Liver (tissue), 9 donors: ENCODE results near the gene AK1. TPM values are rescaled to one million over a fixed set of nuclear protein-coding genes. Genes with fewer than 3 reads are reported as not detected.

Source experiments
- DNase-seq: peaks from one replicate; pipeline ENCODE4 v3.0.0-alpha.2; 2017; ENCODE audit warnings: low spot score
- H3K27ac ChIP-seq, 2 donors: one replicate each; pipeline ENCODE4 v1.7.0; 2013; ENCODE audit warnings: inconsistent platforms in 2 of 2, low read length in 2 of 2, control low read depth in 1 of 2, low read depth in 1 of 2, mild to moderate bottlenecking in 1 of 2
- H3K27me3 ChIP-seq, 4 donors: one replicate each; pipeline versions ENCODE4 v1.6.1 to v1.7.0; 2013; ENCODE audit warnings: low read length in 3 of 4, inconsistent platforms in 1 of 4, mild to moderate bottlenecking in 1 of 4, moderate library complexity in 1 of 4; ENCODE audit not compliant: control insufficient read depth in 4 of 4, insufficient read depth in 4 of 4
- H3K36me3 ChIP-seq, 4 donors: one replicate each; pipeline versions ENCODE4 v1.6.1 to v1.7.0; 2013; ENCODE audit warnings: low read length in 3 of 4, mild to moderate bottlenecking in 3 of 4, low read depth in 1 of 4, moderate library complexity in 1 of 4; ENCODE audit not compliant: control insufficient read depth in 4 of 4, insufficient read depth in 3 of 4
- H3K4me1 ChIP-seq, 4 donors: one replicate each; pipeline versions ENCODE4 v1.6.1 to v1.7.0; 2013; ENCODE audit warnings: low read length in 3 of 4, mild to moderate bottlenecking in 3 of 4, moderate library complexity in 1 of 4; ENCODE audit not compliant: control insufficient read depth in 4 of 4, insufficient read depth in 4 of 4
- H3K4me3 ChIP-seq, 3 donors: one replicate each; pipeline versions ENCODE4 v1.6.1 to v1.7.0; 2013; ENCODE audit warnings: low read length in 3 of 3, control low read depth in 1 of 3, low read depth in 1 of 3, mild to moderate bottlenecking in 1 of 3
- H3K9ac ChIP-seq, 2 donors: one replicate each; pipeline ENCODE4 v1.7.0; 2013; ENCODE audit warnings: low read length in 2 of 2, mild to moderate bottlenecking in 2 of 2, moderate library complexity in 2 of 2, control low read depth in 1 of 2, low read depth in 1 of 2
- H3K9me3 ChIP-seq, 4 donors: one replicate each; pipeline versions ENCODE4 v1.6.1 to v1.7.0; 2013; ENCODE audit warnings: low read length in 3 of 4; ENCODE audit not compliant: control insufficient read depth in 4 of 4
- HNF4A ChIP-seq, 2 donors: conservative IDR thresholded peaks; 2 replicates each; pipeline ENCODE4 v1.6.1; 2016; ENCODE audit warnings: antibody characterized with exemption in 2 of 2, mild to moderate bottlenecking in 2 of 2
- NR2F2 ChIP-seq: IDR thresholded peaks from 2 replicates; pipeline ENCODE4 v1.6.1; 2016; ENCODE audit warnings: antibody characterized with exemption
- RAD21 ChIP-seq, 2 donors: IDR thresholded peaks; 2 replicates each; pipeline ENCODE4 v1.6.1; 2016; ENCODE audit warnings: antibody characterized with exemption in 2 of 2, mild to moderate bottlenecking in 2 of 2
- RXRA ChIP-seq, 2 donors: IDR thresholded peaks; 2 replicates each; pipeline ENCODE4 v1.6.1; 2017 to 2018; ENCODE audit warnings: antibody characterized with exemption in 2 of 2, mild to moderate bottlenecking in 1 of 2
- YY1 ChIP-seq: IDR thresholded peaks from 2 replicates; pipeline ENCODE4 v1.6.1; 2016; ENCODE audit warnings: antibody characterized with exemption, mild to moderate bottlenecking
- WGBS: extraction: QIAGEN DNeasy Blood & Tissue Kit; methylation state at CpG from one replicate; pipeline ENCODE4 v1.1.7; 2013; 5-methylcytosine and 5-hydroxymethylcytosine counted together
- polyA plus RNA-seq, 2 donors: library from polyadenylated mRNA; stranded (reverse) in 1 of 2; unstranded in 1 of 2; fragments of 200-250 nt in 1 of 2; fragments of >200 nt in 1 of 2; fragmentation: Nextera tagmentation in 1 of 2; extraction: Ambion mirVana in 1 of 2; gene quantifications; one replicate each; pipeline versions ENCODE4 v1.2.1 to v1.2.3, GENCODE V29; 2013 to 2015
- total RNA-seq, 2 donors: library from RNA; depleted of rRNA; stranded (reverse); fragments of >200 nt; gene quantifications; one replicate each; pipeline ENCODE4 v1.2.3, GENCODE V29; 2014
- TF ChIP-seq, protein P1 (sequence below): IDR thresholded peaks from 2 replicates; pipeline ENCODE4 v1.6.1; 2016; ENCODE audit warnings: antibody characterized with exemption
- TF ChIP-seq, protein P2 (sequence below): IDR thresholded peaks from 2 replicates; pipeline ENCODE4 v1.6.1; 2016; ENCODE audit warnings: antibody characterized with exemption
- TF ChIP-seq, protein P3 (sequence below): fragments of 150-350 bp; IDR thresholded peaks from 2 replicates; pipeline ENCODE4 v1.5.1; 2017; ENCODE audit warnings: improper control_type of control experiment, low read depth, low read length; ENCODE audit not compliant: missing input control
- TF ChIP-seq, protein P4 (sequence below): IDR thresholded peaks from 2 replicates; pipeline ENCODE4 v1.6.1; 2016; ENCODE audit warnings: antibody characterized with exemption, mild to moderate bottlenecking
- donor health status: healthy.
- donor health status: healthy.
- donor health status: healthy.
- donor health status: healthy.
- donor health status: healthy.

The AK1 gene
- total and polyA plus RNA-seq, 4 donors: 10.6 to 78.3 (median 29.6) TPM

DNA sequence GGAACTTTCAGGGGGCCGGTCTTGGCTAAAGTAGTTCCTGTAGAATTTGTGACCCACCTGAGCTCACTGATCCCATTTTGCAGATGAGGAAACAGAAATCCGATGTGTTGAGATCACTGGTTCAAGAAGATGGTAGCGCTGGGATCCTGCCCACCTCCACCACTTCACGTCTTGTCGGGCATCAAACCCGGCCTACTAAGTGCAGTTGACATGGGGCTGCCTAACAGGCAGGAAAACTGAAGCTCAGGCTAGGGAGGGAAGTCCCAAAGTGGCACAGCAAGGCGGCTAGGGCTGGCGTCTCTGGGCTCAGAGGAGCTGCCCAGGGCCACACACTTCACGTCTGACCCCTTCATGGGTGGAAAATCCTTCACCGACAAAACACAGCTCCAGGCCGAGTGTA lies 22.5 kb downstream of the AK1 start:
- peak overlapping the region; percentile 43 to 63 for H3K27ac ChIP-seq
- H3K36me3 ChIP-seq: no peaks in the 10 kb centered on the region
- H3K27me3 ChIP-seq: no peaks in the 10 kb centered on the region
- no peak overlapping the region for H3K9ac ChIP-seq
- peak overlapping the region in 1 of 3 donors; percentile 53 for H3K4me3 ChIP-seq
- no peak for DNase-seq
- 71% methylated on average over 11 of the region's 11 CpGs for WGBS
- TF ChIP-seq, protein P1, sequence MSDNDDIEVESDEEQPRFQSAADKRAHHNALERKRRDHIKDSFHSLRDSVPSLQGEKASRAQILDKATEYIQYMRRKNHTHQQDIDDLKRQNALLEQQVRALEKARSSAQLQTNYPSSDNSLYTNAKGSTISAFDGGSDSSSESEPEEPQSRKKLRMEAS: no peak
- TF ChIP-seq YY1 (no peak), HNF4A (conservative IDR thresholded peaks at IDR 0.05) (no peak), RXRA (IDR thresholded peaks at IDR 0.05) (no peak), NR2F2 (no peak)
- TF ChIP-seq, protein P2, sequence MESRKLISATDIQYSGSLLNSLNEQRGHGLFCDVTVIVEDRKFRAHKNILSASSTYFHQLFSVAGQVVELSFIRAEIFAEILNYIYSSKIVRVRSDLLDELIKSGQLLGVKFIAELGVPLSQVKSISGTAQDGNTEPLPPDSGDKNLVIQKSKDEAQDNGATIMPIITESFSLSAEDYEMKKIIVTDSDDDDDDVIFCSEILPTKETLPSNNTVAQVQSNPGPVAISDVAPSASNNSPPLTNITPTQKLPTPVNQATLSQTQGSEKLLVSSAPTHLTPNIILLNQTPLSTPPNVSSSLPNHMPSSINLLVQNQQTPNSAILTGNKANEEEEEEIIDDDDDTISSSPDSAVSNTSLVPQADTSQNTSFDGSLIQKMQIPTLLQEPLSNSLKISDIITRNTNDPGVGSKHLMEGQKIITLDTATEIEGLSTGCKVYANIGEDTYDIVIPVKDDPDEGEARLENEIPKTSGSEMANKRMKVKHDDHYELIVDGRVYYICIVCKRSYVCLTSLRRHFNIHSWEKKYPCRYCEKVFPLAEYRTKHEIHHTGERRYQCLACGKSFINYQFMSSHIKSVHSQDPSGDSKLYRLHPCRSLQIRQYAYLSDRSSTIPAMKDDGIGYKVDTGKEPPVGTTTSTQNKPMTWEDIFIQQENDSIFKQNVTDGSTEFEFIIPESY: no peak
- TF ChIP-seq, protein P3, sequence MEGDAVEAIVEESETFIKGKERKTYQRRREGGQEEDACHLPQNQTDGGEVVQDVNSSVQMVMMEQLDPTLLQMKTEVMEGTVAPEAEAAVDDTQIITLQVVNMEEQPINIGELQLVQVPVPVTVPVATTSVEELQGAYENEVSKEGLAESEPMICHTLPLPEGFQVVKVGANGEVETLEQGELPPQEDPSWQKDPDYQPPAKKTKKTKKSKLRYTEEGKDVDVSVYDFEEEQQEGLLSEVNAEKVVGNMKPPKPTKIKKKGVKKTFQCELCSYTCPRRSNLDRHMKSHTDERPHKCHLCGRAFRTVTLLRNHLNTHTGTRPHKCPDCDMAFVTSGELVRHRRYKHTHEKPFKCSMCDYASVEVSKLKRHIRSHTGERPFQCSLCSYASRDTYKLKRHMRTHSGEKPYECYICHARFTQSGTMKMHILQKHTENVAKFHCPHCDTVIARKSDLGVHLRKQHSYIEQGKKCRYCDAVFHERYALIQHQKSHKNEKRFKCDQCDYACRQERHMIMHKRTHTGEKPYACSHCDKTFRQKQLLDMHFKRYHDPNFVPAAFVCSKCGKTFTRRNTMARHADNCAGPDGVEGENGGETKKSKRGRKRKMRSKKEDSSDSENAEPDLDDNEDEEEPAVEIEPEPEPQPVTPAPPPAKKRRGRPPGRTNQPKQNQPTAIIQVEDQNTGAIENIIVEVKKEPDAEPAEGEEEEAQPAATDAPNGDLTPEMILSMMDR: no peak
- H3K9me3 ChIP-seq: peaks cover 0 to under 1% (median 0%) of the 10 kb centered on the region in 4 donors
- peaks cover 0 to 9% (median 1%) of the 10 kb centered on the region in 4 donors for H3K4me1 ChIP-seq

DNA sequence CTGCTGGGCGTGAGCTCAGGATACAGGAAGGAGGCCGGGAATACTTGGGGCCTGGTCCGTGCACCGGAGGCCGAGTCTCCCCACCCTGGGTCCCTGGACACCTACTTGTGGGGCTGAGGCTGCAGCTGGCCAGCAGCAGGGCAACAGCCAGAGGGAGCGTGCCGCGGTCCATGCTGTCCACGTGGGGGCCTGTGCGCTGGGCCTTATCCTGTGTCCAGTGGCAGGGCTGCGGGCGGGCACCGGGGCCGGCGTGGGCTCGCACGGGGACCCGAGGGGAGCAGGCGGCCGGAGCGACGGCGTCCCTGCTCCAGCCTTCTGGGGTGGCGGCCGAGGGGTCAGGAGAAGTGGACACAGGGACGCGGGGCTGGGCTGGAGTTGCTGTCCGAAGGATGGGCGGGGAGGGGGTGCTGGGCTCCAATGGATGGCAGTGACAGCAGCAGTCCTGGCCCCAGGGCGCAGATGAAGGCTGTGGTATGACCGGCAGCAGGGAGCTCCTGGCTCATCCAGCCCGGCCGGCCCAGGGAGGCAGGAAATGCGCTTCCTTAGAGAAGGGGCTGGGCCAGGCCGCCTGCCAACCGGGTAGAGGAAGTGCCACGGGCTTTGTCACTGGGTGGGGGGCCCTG lies 23.2 kb downstream of the AK1 start, which contains the start of gene ENG:
TSS of gene ENG (minus strand) at position 475 of the 623 bp plus-strand sequence. CDS start at position 172, 303 bp downstream.
- WGBS: 55% methylated on average over 37 of the region's 37 CpGs
- Histone ChIP-seq H3K36me3 (no peaks in the 10 kb centered on the region), H3K4me1 (peaks cover 0 to 9% (median 1%) of the 10 kb centered on the region in 4 donors), H3K9me3 (peaks cover 0 to 5% (median 1%) of the 10 kb centered on the region in 4 donors), H3K27me3 (no peaks in the 10 kb centered on the region), H3K9ac (peak within 1 kb of the TSS; percentile 21 to 64), H3K27ac (peak within 1 kb of the TSS; percentile 78 to 81), H3K4me3 (peak within 1 kb of the TSS; percentile 53 to 61 (median 59))
- no peak for DNase-seq
- TF ChIP-seq RAD21 (IDR thresholded peaks at IDR 0.05): peak in 1 of 2 donors; percentile 5
- TF ChIP-seq, protein P4, sequence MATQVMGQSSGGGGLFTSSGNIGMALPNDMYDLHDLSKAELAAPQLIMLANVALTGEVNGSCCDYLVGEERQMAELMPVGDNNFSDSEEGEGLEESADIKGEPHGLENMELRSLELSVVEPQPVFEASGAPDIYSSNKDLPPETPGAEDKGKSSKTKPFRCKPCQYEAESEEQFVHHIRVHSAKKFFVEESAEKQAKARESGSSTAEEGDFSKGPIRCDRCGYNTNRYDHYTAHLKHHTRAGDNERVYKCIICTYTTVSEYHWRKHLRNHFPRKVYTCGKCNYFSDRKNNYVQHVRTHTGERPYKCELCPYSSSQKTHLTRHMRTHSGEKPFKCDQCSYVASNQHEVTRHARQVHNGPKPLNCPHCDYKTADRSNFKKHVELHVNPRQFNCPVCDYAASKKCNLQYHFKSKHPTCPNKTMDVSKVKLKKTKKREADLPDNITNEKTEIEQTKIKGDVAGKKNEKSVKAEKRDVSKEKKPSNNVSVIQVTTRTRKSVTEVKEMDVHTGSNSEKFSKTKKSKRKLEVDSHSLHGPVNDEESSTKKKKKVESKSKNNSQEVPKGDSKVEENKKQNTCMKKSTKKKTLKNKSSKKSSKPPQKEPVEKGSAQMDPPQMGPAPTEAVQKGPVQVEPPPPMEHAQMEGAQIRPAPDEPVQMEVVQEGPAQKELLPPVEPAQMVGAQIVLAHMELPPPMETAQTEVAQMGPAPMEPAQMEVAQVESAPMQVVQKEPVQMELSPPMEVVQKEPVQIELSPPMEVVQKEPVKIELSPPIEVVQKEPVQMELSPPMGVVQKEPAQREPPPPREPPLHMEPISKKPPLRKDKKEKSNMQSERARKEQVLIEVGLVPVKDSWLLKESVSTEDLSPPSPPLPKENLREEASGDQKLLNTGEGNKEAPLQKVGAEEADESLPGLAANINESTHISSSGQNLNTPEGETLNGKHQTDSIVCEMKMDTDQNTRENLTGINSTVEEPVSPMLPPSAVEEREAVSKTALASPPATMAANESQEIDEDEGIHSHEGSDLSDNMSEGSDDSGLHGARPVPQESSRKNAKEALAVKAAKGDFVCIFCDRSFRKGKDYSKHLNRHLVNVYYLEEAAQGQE: no peak
